Astrocyte (in vitro differentiated cells and primary cell): ENCODE measurements around the gene CD58.
"Not testable (repeated sequence)": the region's sequence is repeated elsewhere in the genome, so short reads cannot be mapped to it uniquely, and the experiment has no call there.

Experiments used
- EZH2 ChIP-seq: IDR thresholded peaks from 2 replicates; pipeline ENCODE4 v1.6.1; 2012; ENCODE audit warnings: mild to moderate bottlenecking, low read length, inconsistent platforms; ENCODE audit not compliant: insufficient read depth
- TF ChIP-seq, protein P1 (sequence below): IDR thresholded peaks from 2 replicates; pipeline ENCODE4 v1.5.1; 2011; ENCODE audit warnings: low read depth, mild to moderate bottlenecking, inconsistent platforms, low read length, moderate library complexity; ENCODE audit not compliant: insufficient read depth

DNA sequence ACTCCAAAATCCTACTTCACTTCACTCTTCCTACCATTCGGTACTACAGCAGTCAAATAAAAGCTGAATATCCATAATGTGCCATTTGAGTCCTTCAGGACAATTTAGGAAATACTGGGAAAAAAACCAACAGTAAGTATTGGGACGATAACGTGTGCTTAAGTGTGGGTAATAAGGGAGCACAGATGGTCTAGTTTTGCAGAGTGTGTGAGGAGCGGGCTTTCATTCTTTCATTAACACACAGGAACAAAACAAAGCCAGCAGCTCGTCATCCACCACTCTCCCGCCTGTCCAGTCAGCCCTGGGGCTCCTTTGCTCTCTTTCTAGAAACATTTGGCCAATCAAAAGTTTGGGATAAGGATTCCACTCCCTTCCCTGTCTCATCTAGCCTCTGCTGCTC lies 33.6 kb upstream of the CD58 start:
- TF ChIP-seq, protein P1, sequence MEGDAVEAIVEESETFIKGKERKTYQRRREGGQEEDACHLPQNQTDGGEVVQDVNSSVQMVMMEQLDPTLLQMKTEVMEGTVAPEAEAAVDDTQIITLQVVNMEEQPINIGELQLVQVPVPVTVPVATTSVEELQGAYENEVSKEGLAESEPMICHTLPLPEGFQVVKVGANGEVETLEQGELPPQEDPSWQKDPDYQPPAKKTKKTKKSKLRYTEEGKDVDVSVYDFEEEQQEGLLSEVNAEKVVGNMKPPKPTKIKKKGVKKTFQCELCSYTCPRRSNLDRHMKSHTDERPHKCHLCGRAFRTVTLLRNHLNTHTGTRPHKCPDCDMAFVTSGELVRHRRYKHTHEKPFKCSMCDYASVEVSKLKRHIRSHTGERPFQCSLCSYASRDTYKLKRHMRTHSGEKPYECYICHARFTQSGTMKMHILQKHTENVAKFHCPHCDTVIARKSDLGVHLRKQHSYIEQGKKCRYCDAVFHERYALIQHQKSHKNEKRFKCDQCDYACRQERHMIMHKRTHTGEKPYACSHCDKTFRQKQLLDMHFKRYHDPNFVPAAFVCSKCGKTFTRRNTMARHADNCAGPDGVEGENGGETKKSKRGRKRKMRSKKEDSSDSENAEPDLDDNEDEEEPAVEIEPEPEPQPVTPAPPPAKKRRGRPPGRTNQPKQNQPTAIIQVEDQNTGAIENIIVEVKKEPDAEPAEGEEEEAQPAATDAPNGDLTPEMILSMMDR, result not testable (repeated sequence)
- not testable (repeated sequence) for TF ChIP-seq EZH2
